KOPT-K1 (cell line): Measurements from ENCODE around the gene ANKRD44.

Experiments used
- H3K27ac ChIP-seq: fragments of 200-600 bp; sonication (generic); 2 replicates; pipeline ENCODE4 v1.5.1; 2016; ENCODE audit warnings: antibody characterized with exemption, mild to moderate bottlenecking, low read depth, low read length; ENCODE audit not compliant: poor library complexity, severe bottlenecking
- H3K36me3 ChIP-seq: fragments of 200-600 bp; sonication (generic); 2 replicates; pipeline ENCODE4 v1.5.1; 2017; ENCODE audit warnings: antibody characterized with exemption, mild to moderate bottlenecking, low read length, moderate library complexity; ENCODE audit not compliant: insufficient read depth
- H3K9me3 ChIP-seq: fragments of 200-600 bp; sonication (generic); 2 replicates; pipeline ENCODE4 v1.5.1; 2017; ENCODE audit warnings: antibody characterized with exemption, low read length, mild to moderate bottlenecking; ENCODE audit not compliant: insufficient read depth, poor library complexity, severe bottlenecking

Gene ANKRD44

GRCh38 chr2:197190100-197190432, 120.5 kb downstream of the ANKRD44 start:
- Histone ChIP-seq H3K27ac (no peak overlapping the region), H3K9me3 (no peaks in the 10 kb centered on the region)

GRCh38 chr2:197189426-197190099, 121.0 kb downstream of the ANKRD44 start:
- no peaks in the 10 kb centered on the region for H3K36me3 ChIP-seq
- no peaks in the 10 kb centered on the region for H3K9me3 ChIP-seq
- no peak overlapping the region for H3K27ac ChIP-seq

More at GRCh38 chr2:197190100-197190432, 120.5 kb downstream of the ANKRD44 start:
- H3K36me3 ChIP-seq: no peaks in the 10 kb centered on the region

GRCh38 chr2:197185676-197186075, 124.9 kb downstream of the ANKRD44 start:
- H3K27ac ChIP-seq: no peak overlapping the region
- no peaks in the 10 kb centered on the region for H3K9me3 ChIP-seq
- H3K36me3 ChIP-seq: no peaks in the 10 kb centered on the region

- H3K9me3 ChIP-seq: no peaks in the 10 kb centered on the region
- H3K36me3 ChIP-seq: no peaks in the 10 kb centered on the region
- H3K27ac ChIP-seq: no peak overlapping the region
Measured at GRCh38 chr2:197184959-197185586, 125.5 kb downstream of the ANKRD44 start.

GRCh38 chr2:197183355-197183754, 127.2 kb downstream of the ANKRD44 start:
- H3K36me3 ChIP-seq: no peaks in the 10 kb centered on the region
- no peak overlapping the region for H3K27ac ChIP-seq
- H3K9me3 ChIP-seq: no peaks in the 10 kb centered on the region

- Histone ChIP-seq H3K9me3 (no peaks in the 10 kb centered on the region), H3K36me3 (no peaks in the 10 kb centered on the region), H3K27ac (no peak overlapping the region)
Measured at GRCh38 chr2:197182668-197183067, 127.9 kb downstream of the ANKRD44 start.

- H3K27ac ChIP-seq: no peak overlapping the region
- no peaks in the 10 kb centered on the region for H3K9me3 ChIP-seq
- no peaks in the 10 kb centered on the region for H3K36me3 ChIP-seq
Measured at GRCh38 chr2:197181491-197181890, 129.1 kb downstream of the ANKRD44 start.

GRCh38 chr2:197179744-197180498, 130.7 kb downstream of the ANKRD44 start:
- H3K36me3 ChIP-seq: no peaks in the 10 kb centered on the region
- no peaks in the 10 kb centered on the region for H3K9me3 ChIP-seq
- no peak overlapping the region for H3K27ac ChIP-seq

GRCh38 chr2:197176522-197176921, 134.1 kb downstream of the ANKRD44 start:
- Histone ChIP-seq H3K27ac (no peak overlapping the region), H3K9me3 (no peaks in the 10 kb centered on the region), H3K36me3 (no peaks in the 10 kb centered on the region)

- Histone ChIP-seq H3K9me3 (no peaks in the 10 kb centered on the region), H3K36me3 (no peaks in the 10 kb centered on the region), H3K27ac (no peak overlapping the region)
Measured at GRCh38 chr2:197174539-197175094, 136.0 kb downstream of the ANKRD44 start.

GRCh38 chr2:197171582-197171981, 139.0 kb downstream of the ANKRD44 start:
- H3K36me3 ChIP-seq: no peaks in the 10 kb centered on the region
- H3K9me3 ChIP-seq: no peaks in the 10 kb centered on the region
- H3K27ac ChIP-seq: no peak overlapping the region

- Histone ChIP-seq H3K36me3 (no peaks in the 10 kb centered on the region), H3K27ac (no peak overlapping the region), H3K9me3 (no peaks in the 10 kb centered on the region)
Measured at GRCh38 chr2:197170208-197170607, 140.4 kb downstream of the ANKRD44 start.

GRCh38 chr2:197168705-197169104, 141.9 kb downstream of the ANKRD44 start:
- Histone ChIP-seq H3K27ac (no peak overlapping the region), H3K36me3 (no peaks in the 10 kb centered on the region), H3K9me3 (no peaks in the 10 kb centered on the region)

GRCh38 chr2:197167608-197168314, 142.8 kb downstream of the ANKRD44 start:
- Histone ChIP-seq H3K36me3 (no peaks in the 10 kb centered on the region), H3K27ac (no peak overlapping the region), H3K9me3 (no peaks in the 10 kb centered on the region)

GRCh38 chr2:197165020-197165419, 145.6 kb downstream of the ANKRD44 start:
- H3K9me3 ChIP-seq: no peaks in the 10 kb centered on the region
- no peaks in the 10 kb centered on the region for H3K36me3 ChIP-seq
- no peak overlapping the region for H3K27ac ChIP-seq
